HG03064 (cell line): ENCODE data around the gene PPP2R3B.
"Not testable (repeated sequence)": the region's sequence is repeated elsewhere in the genome, so short reads cannot be mapped to it uniquely, and the experiment has no call there.

Experiments used
- ATAC-seq: cut with Tn5 transposase; IDR thresholded peaks from one replicate; pipeline ENCODE4 v1.9.1; 2021; ENCODE audit warnings: low read depth; ENCODE audit not compliant: unreplicated experiment

Gene PPP2R3B

DNA sequence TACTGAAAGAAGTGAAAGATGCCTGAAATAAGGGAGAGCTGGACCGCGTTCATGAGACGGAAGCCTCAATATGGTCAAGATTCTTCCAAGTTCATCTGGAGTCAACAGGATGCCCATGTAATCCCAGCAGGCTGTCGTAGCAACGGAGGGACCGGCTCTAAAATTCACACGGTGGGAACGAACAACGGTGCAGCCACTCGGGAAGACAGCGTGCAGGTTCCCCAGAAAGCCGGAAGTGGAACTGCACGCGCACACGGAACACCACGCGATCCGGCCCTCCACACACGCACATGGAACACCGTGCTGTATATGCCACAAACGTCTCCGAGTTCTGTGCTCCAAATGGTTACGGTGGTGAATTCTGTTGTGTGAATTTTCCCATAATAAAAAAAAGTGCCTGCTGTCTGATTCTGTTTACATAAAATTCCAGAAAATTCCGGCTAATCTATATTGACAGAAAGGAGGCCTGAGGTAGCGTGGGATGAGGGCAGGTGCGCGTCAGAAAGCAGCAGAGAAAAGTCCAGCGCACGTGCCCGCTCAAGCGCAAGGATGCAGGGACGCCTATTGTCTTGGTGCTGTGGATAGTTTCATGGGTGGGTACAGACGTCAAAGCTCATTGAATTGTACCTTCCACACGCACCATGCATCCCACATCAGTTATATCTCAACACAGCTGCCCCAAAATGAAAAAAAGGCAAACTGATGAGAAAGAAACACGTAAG, 31.2 kb downstream of the PPP2R3B start:
- no peak for ATAC-seq

DNA sequence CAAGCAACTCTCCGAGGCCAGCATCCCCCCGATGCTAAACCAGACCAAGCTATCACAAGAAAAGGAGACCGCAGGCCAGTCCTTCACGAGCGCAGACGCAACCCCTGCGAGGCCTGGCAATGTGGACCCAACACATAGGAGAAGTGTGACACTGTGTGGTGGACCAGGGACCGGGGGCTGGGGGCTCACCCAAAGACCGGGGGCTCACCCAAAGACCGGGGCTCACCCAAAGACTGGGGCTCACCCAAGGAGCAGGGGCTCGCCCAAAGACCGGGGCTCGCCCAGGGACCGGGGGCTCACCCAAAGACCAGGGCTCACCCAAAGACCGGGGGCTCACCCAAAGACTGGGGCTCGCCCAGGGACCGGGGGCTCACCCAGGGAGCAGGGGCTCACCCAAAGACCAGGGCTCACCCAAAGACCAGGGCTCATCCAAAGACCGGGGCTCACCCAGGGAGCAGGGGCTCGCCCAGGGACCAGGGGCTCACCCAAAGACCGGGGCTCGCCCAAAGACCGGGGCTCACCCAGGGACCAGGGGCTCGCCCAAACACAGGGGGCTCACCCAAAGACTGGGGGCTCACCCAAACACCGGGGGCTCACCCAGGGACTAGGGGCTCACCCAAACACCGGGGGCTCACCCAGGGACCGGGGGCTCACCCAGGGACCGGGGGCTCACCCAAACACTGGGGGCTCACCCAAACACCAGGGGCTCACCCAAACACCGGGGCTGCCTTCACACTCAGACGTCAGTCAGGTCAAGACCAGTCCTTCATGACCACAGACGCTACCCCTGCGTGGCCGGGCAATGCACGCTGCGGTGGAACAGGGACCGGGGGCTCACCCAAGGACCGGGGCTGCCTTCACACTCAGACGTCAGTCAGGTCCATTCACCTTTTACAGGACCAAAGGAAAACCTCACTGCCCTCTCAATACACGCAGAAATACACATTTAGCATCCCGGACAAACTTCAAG, 32.9 kb downstream of the PPP2R3B start:
- no peak for ATAC-seq

DNA sequence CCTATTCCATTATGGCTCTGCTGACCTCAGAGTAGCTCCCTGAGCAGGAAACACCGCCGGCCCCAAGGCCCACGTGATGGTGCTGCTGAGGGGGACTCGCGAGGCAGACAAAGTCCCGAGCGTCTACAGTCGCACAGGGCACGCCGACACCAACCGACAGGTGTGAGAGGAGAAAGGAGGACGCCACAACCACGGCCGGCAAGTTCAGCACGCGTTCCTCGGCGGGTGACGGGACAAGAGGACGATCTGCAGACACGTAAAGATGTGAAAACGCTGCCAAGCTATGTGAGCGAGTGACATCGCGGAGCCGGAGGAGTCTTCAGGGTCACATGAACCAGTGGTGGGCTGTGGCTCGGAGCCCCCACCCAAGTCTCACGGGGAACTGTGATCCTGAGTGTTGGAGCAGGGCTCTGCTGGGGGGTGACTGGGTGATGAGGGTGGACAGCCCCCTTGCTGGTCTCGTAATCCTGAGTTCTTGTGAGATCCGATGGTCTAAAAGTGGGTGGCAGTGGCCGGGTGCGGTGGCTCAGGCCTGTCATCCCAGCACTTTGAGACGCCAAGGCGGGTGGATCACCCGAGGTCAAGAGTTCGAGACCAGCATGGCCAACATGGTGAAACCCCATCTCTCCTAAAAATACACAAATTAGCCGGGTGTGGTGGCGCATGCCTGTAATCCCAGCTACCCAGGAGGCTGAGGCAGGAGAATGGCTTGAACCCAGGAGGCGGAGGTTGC, 34.0 kb downstream of the PPP2R3B start:
- no peak for ATAC-seq

DNA sequence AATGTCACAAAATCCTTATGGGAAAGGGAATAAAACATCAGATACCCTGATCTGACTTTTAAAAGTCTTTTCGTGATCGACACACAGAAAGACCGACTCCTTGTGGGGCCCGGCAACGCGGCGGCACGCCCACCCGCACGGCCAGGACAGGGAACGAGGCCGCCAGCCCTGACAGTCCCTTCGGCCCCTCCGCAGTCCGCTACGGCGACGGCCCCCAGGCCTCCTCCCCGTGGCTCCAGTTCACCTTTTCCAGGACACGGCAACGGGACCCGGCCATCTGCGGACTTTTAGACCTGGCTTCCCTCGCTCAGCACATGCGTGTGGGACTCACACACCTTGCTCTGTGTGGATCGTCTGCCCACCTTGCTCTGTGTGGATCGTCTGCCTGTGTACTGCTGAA, 34.5 kb downstream of the PPP2R3B start:
- no peak for ATAC-seq

DNA sequence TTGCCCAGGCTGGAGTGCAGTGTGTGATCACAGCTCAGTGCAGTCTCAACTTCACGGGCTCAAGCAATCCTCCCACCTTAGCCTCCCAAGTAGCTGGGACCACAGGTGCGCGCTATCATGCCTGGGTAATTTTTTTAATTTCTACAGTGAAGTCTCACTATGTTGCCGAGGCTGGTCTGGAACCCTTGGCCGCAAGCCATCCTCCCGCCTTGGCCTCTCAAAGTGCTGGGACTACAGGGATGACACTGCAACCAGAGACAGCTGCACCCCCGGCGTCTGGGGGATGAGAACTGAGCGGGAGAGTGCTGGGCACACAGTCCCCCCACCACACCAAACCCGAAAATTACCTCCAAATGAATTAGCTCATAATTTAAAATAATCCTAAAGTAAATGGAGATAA, 35.0 kb downstream of the PPP2R3B start:
- no peak for ATAC-seq

DNA sequence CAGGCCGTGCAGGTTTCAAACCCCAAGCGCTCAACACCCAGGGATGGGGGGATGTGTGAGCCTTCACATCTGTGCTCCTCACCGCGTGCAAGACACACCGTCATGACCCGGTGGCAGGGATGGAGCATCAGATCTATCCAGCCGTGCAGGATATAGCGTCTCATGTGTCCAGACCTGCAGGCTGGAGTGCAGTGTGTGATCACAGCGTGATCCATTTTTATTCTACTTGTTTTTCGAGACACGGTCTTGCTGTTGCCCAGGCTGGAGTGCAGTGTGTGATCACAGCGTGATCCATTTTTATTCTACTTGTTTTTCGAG, 35.4 kb downstream of the PPP2R3B start:
- not testable (repeated sequence) for ATAC-seq

DNA sequence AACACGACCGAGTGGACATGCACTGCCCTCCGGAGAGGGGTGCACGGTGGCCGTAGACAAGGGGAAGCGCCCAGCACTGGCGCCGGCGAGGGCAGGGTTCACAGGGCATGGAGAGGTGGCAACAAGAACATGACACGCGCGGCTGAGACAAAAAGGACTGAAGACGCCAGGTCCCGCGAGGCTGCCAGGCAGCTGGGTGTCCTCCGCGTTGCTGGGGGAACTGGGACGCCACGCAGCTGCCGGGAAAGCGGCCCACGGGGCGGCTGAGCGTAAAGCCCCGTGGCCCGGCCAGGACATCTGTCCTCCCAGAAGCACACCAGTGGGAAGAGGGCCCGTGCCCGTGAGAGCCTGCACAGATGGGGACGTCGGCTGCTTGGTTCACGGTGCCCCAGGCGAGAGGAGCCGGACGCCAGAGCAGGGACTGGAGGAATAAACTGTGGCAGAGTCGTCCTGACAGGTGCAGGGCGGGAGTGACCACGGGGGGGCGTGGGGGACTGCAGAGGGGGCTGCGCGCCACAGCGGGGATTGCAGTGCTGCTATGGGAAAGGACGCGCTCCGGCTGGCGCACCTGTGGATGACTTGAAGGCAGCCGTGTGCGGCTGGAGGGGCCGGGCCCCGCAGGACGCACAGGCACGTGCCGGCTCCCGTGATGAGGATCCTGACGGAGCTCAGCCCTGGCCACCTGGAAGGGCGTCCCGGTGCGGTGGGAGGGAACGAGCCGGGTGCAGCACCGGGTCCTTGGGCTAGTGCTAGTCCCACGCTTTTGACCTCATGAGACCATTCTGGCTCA, 36.0 kb downstream of the PPP2R3B start:
- ATAC-seq = no peak

DNA sequence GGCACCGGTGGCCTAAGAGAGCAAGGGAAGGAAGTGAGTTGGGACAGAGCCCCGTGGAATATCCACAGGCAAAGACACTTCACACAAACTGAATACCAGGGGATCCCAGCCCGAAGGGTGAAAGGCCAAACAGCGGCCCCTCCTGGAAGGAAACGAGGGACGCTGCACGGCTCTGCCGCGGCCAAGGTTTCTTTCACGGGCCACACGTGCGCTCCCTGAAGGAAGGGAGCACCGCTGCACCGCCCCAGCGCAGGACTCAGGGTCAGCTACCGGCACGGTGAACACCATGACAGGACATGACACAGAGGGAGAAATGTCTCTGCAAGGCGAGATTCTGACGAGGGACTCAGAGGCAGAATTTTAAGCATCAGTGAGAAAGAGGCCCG, 36.6 kb downstream of the PPP2R3B start:
- no peak for ATAC-seq

DNA sequence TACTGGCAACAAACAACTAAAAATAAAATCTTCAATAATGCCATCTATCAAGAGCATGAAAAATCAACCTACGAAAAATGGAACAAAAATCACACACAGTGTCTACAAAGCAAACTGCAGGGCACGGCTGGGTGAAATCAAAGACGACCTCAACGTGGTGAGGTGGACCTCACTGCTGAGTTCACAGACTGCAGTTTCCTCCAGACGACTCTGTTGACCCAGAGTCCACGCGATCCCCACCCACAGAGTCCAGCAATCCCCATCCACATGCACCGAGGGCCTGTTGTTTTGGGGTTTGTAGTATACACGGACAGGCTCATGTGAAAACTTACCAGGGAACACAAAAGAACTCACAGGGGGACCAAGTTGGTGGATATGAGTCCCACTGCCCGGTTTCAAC, 37.0 kb downstream of the PPP2R3B start:
- ATAC-seq = no peak

DNA sequence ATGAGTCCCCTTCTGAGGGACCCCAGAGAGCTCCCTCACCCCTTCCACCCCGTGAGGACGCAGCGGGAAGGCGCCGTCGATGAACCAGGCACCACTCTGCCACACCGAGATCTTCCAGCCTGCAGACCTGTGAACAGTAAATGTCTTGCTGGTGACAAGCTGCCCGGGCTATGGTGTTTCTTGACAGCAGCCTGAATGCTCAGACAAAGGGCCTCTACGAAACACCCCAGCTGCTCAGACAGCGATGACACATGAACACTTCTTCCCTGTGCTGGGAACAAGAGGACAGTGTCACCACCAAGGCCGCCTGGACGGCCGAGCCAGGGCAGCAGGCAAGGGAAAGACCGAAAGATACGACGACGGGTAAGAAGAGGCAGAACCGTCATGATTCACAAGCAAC, 37.5 kb downstream of the PPP2R3B start:
- no peak for ATAC-seq

DNA sequence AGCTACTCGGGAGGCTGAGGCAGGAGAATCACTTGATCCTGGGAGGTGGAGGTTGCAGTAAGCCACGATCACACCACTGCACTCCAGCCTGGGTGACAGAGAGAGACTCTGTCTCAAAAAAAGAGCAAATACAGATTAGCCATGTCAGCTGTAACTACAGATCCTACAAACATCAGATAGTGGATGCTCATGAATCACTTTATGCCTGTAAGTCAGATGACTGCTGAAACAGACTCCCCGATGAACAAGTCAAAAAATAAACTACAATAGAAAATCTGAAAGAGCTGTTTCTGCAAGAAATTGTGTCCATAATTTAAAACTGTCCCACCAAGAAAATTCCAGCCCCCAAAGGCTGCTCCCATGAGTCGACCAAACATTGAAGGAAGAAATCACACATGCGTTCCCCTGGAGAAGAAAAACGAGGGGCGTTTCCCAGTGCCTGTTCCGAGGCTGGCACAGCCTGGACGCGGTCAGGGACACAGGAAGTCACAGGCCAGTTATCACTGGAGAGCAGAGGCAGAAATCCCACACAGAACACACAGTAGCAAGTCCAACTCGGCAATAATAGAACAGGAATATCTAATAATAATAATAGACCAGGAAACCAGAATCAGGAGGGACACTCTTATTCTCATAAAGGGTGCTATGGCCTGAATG, 38.1 kb downstream of the PPP2R3B start:
- ATAC-seq = no peak

DNA sequence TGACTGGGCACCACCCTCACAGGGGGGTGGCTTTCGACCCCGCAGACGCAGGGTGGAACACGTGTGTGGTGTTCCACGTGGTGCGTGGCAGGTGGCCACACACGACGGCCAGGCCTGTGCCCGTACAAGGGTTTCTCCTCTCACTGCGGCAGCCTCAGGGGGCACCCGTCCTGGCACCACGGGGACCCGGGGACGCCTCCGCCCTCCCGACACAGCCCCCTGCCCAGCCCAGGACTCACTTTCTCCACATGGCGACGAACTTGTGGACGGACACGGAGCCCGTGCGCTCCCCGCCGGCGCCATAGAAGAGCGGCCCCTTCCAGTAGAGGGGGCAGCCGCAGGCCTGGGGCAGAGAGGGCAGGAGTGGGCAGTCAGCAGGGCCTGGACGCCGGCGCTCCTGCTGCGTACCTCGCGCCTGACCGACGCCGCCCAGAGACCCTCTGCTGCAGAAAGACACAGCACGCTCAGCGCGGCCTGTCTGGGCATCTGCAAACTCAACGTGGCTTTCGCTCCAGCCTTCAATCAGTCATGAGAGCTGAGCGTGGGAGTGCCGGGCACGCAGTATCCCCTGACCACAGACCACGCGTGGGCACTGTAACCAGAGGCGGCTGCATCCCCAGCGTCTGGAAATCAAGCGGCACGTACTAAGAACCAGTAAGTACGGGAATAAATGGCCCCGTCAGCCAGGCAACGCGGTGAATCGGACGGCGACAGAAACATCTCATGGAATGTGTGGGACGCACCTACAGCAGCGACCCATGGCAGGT, 39.2 kb downstream of the PPP2R3B start:
- no peak for ATAC-seq

DNA sequence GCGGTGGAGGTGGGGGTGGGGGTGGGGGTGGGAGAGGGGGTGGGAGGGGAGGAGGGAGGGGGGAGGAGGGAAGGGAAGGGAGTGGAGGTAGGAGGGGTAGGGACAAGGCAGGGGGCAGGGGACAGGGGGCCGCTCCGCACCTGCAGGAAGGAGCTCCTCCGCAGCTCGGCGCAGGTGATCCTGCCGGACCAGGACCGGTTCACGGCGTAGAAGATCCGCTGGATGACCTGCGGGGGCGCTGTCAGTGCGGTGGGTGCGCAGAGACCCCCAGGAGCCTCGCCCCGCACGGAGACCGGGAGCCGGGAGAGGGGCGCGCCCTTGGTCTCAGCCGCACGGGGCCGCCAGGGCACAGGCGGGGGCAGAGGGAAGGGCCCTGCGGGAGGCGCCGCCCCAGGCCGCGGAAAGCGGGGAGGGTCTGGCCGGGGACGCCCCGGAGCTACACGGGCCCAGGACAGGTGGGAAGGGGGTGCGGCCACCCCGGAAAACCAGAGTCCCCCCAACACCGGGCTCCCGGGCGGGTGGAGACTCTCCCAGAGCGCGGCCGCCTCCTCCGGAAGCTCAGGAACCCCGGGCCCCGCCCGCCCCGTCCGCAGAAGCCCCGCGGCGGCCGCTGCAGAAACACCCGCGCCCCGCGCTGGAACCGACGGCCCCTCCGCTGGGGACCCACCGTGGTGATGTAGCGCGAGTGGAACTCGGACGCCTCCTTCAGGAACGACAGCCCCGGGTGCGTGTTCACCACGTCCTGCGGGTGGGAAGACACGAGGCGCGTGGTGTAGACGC, 40.5 kb downstream of the PPP2R3B start:
- no peak for ATAC-seq

DNA sequence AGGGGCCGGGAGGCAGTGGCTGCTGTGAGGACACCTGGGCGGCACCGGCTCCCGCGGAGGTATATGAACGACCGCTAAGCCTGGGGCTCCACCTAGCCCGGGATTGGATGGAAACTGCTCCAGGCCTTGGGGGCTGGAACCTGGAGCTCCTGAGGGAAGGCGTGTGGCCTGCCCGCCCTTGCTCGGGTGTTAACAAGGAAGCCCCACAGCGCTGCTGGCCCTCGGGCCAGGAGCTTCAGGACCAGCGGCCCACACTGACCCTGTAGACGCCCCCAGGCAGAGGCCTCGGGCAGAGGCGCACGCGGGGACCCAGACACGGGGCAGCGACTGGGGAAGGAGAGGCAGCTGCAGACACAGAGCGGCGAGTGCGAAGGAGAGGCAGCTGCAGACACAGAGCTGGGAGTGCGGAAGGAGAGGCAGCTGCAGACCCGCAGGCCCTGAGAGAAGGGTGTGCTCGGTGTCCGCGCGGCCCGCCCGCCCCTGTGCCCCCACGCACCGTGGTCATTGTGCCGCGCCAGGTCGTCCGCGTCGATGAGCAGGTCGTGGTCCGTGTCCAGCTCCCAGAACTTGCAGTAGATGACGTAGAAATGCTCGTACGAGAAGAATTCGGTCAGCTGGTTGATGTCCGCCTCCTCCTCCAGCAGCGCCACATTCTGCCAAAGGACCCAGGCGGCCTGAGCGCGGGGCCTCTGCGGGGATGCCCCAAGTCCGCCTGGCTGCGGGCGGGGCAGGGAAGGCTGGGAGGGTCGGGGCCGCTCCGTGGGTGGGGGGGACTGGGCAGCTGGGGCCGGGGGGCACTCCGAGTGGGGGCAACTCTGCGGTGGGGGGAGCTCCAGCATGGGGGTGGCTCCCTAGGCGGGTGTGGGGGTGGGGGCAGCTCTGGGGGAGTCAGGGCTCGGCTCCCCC, 41.4 kb downstream of the PPP2R3B start:
- no peak for ATAC-seq

DNA sequence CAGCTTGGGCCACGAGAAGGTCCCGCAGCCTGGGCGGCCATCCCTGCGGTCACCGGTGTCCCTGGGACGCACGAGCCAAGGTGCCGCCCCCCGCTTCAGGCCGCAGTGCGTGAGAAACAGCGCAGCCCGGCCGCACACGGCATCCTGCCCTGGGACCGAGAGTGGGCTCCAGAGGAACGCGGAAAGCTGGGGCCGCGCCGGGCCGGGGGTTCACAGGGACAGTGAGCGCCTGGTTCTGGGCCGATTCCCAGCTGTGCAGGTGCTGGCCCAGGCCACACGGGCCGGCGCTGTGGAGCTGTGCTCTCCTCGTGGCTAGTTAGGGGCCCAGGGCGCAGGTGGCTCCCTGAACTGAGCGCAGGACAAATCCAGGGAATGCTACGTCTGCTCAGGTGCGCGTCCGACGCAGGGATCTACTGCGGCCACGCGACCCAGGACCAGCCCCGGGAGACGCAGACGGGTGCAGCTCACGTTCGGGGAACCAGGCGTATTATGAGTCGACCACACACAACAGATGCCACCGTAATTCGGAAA, 42.3 kb downstream of the PPP2R3B start:
- no peak for ATAC-seq

DNA sequence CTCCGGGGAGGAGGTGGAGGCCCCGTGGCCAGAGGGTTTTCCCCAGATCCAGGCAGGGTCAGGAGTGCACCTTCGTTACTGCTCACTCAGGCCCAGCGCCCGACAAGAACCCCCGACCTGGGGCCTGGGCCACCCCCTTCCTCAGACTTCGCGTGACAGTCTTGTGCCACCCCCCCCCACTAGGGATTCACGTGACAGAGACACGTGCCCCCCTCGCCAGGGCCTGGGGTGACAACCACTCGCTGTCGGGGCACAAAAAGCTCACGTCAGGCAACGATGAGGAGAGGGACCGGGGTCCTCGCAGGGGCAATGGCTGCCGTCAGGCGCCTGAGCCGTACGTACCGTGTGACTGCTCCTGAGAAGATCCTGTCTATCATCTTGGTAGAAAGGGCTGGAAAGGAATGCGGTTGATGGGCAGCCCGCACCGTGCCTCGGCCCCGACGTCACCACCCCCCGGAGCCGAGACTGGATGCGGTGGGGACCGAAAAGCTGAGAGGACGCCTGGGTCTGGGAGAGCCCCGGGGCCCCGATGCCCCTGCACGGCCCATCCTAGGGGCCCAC, 45.1 kb downstream of the PPP2R3B start:
- ATAC-seq = no peak
